Choroid plexus epithelial cell (primary cell): ENCODE data around the gene APLP2.

Experiments used
- DNase-seq: peaks from one replicate; pipeline ENCODE4 v3.0.0-alpha.2; 2010; ENCODE audit warnings: low read depth
- H3K4me3 ChIP-seq: 2 replicates; pipeline ENCODE4 v1.5.1; 2011; ENCODE audit warnings: low read depth, mild to moderate bottlenecking, control low read depth, low read length, moderate library complexity
- TF ChIP-seq, protein P1 (sequence below): conservative IDR thresholded peaks from 2 replicates; pipeline ENCODE4 v1.5.1; 2011; ENCODE audit warnings: low read depth, mild to moderate bottlenecking, control low read depth, inconsistent platforms, low read length, moderate library complexity

Gene APLP2

DNA sequence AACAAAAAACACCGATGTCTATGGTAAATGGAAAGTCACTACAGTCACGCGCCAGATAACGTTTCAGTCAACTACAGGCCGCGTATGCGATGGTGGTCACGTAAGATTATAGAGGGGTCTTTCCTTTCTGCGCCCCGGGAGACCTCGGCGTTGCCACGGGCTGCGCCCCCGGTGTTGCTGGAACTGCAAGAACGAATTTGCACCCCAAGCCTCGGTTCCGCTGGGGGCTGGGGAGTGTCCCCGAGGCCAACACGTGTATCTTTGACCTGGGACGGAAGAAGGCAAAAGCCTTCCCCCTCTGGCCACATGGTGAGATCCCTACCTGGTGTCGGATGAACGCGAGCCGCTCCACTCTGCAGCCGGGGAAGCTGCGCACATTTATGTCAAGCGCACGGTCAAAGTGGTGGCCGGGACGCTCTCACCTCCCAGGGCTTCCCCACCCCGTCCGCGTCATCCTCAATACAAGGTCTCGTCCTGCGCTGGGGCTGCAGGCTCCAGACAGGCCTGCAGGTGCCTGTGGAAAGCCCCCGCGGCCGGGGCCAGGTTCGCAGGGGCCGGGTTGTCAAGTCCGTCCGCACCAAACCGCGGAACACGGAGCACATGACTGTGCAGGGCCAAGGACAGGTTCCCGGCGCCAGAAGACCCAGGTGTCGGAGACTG is 29.3 kb upstream of the APLP2 start:
- TF ChIP-seq, protein P1, sequence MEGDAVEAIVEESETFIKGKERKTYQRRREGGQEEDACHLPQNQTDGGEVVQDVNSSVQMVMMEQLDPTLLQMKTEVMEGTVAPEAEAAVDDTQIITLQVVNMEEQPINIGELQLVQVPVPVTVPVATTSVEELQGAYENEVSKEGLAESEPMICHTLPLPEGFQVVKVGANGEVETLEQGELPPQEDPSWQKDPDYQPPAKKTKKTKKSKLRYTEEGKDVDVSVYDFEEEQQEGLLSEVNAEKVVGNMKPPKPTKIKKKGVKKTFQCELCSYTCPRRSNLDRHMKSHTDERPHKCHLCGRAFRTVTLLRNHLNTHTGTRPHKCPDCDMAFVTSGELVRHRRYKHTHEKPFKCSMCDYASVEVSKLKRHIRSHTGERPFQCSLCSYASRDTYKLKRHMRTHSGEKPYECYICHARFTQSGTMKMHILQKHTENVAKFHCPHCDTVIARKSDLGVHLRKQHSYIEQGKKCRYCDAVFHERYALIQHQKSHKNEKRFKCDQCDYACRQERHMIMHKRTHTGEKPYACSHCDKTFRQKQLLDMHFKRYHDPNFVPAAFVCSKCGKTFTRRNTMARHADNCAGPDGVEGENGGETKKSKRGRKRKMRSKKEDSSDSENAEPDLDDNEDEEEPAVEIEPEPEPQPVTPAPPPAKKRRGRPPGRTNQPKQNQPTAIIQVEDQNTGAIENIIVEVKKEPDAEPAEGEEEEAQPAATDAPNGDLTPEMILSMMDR: no peak
- H3K4me3 ChIP-seq: no peak overlapping the region
- DNase-seq: no peak

DNA sequence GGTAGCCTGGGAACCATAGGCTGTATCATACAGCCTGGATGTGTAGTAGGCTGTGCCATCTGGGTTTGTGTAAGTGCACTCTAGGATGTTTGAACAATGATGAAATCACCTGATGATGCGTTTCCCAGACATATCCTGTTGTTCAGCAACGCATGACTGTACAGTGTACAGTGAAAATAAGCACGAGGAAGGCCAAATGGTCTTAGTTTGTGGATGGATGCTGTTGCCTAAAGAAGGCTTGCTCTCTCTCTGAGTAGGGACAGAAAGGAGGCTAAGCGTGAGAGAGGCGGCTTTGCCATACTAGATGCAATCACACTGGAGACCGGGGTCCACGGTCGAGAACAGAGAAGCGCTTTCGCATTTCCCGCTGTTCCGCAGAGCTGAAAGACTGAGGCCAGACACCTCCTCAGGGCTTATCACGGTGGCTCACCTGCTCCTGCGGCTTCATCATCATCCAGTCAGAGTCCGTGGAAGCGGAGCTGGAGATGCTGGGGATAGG is 27.6 kb upstream of the APLP2 start:
- peak; percentile 96 for DNase-seq
- no peak overlapping the region for H3K4me3 ChIP-seq
- TF ChIP-seq, protein P1: no peak

DNA sequence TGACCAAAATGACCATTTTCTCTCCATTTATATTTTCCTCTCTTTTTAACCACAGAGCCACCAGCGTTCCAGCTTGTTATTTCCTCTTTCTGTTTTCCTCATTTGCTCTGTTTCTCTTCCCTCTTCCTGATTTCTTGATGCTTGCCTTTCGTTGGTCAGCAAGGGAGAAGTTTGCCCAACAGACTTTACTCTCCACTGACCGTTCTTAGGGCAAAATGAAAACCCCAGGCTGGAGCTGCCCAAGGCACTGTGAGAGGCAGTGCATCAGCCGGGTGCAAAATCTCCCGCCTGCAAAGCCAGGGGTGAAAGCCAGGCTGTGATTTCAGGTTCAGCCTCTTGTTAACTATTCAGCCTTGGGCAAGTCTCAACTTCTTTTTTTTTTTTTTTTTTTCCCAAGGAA is 26.1 kb upstream of the APLP2 start:
- H3K4me3 ChIP-seq: no peak overlapping the region
- TF ChIP-seq, protein P1: no peak
- no peak for DNase-seq

DNA sequence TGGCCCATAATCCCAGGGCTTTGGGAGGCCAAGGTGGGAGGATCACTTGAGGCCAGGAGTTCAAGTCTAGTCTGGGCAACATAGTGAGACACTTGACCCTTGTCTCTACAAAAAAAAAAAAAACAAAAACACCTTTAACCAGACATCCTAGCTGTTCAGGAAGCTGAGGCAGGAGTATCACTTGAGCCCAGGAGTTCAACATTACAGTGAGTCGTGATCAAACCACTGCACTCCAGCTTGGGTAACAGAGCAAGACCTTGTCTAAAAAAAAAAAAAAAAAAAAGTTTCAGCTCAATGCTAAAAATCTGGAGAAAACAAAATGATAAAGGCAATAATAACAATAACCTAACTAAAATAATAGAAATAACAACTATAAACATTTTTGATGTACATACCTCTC is 22.6 kb upstream of the APLP2 start:
- TF ChIP-seq, protein P1: no peak
- H3K4me3 ChIP-seq: no peak overlapping the region
- DNase-seq: no peak

DNA sequence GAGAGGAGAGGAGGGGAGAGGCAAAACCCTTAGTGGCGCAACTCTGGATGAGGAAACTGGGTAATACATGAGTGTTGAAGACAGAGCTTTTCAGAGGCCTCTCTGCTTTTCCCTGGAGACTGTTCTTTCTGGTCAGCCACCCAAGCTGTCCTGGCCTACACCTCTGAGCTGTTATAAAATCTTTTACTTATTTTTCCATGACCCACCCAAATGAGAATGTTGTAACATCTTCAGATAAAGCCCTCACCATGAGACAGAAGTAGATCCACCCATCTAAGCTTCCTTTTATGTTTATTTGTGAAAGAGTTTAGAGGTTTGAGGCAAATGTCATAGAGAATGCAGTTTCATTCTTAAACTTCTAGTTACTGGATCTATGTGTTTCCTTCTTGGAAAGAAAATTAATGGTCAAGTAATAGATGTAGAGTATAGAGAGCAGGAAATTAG is 20.3 kb upstream of the APLP2 start:
- TF ChIP-seq, protein P1: no peak
- peak; percentile 21 for DNase-seq
- H3K4me3 ChIP-seq: no peak overlapping the region

DNA sequence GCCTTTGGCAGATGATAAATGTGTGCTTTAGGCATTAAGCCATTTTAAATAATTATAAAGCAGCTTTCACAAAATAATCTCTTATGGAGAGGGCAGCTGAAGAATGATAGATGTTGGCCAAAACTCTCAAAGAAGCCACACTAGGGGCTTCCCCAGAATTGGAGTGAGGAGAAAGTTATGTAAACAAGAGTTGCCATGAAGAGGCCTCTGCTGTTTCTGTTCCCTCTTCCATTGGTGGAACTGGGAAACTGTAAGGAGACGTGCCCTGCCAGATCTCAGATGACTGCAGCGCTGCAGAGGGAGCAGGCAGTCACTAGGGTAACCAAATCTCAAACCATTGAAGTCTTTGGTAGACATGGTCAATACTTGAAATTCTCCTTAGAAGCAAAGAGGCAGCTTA is 19.4 kb upstream of the APLP2 start:
- DNase-seq: peak; percentile 62
- no peak overlapping the region for H3K4me3 ChIP-seq
- TF ChIP-seq, protein P1: no peak

DNA sequence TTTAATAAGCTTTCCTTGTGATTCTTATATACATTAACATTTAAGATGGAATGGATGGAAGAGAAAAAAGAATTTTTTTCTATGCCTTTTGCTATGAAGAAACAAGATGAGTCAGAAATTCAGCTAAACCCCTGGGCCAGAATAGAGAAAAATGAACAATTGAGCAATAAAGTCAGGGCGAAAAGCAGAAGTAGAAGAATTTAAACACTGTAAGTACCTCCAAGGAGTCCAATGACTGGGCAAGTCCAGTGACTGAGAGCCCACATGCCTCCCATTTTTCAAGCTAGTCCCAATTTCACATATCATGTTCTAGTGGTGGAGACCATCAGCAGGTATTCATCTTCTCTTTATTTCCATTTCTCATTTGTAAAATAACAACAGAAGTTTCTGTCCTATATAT is 18.6 kb upstream of the APLP2 start:
- TF ChIP-seq, protein P1: no peak
- no peak overlapping the region for H3K4me3 ChIP-seq
- peak; percentile 72 for DNase-seq
